Kidney capillary endothelial cell (primary cell): Measurements from ENCODE around the gene ZNF865.

Experiments
- DNase-seq: peaks from one replicate; pipeline ENCODE4 v3.0.0-alpha.2; 2018; ENCODE audit warnings: low spot score

The ZNF865 gene

DNA sequence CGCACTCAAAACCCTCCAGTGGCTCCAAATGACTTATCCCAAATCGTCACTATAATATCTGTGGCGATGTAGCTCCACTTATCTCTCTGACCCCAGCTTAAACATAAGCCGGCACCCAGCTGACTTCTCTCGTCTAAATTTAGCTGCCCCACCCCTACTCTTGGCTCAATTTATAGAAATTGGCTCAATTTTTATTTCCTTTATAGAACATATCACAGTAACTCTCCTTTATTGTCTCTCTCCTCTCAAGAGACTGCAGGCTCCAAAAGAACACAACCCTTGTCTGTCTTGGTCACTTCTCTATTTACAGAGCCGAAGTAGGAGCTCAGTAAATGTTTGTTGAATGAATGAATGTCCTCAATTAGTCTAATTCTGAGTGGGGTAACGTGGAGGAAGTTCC, 18.1 kb downstream of the ZNF865 start:
- no peak for DNase-seq

GRCh38 chr19:55624109-55625003, 18.9 kb downstream of the ZNF865 start, which contains the start of gene ZNF784:
Gene ZNF784, minus strand, starts transcription at chr19:55624566. Its CDS starts 5 bp downstream, at chr19:55624561.
- DNase-seq: peak; percentile 90

- DNase-seq: no peak
Observed at GRCh38 chr19:55625004-55625326, 19.5 kb downstream of the ZNF865 start.

- DNase-seq: no peak
Observed at GRCh38 chr19:55626350-55626749, 20.9 kb downstream of the ZNF865 start.

- DNase-seq: no peak
Observed at GRCh38 chr19:55632463-55632834, 27.0 kb downstream of the ZNF865 start.

DNA sequence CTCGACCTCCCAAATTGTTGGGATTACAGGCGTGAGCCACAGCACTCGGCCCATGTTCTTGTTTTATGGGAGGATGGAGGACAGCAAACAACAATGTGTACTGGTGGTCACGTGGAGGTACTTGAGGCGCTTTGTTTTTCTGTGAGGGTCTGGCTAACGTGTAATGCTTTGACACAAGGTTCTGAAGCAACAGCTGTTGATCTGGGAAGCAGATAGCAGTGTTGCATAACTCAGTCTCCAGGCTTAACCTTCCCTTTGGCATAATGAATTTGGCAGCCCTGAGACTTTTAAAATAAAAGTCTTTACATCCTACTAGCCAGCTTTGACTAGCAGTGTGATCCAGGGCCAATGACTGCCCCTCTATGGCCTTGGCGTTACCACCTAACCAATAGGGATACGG, 28.4 kb downstream of the ZNF865 start:
- DNase-seq: no peak

DNA sequence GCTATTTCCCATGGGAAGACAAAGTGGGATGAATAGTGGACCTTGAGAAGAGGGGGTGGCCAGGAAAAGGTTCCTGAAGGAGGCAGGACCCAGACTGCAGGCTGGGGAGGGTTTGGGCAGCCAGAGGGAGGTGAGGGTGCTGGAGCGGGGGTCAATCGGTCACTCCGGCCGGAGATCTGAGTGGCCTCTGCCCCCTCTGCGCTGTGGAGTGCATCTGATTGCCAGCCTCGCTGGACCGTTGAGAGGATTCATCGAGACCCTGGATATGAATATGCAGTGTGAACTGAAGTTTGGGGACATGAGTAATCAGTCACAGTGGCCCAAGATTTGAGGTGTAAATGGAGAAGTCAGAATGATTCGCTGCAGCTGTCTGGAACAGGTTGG, 29.9 kb downstream of the ZNF865 start:
- DNase-seq: no peak

- no peak for DNase-seq
Observed at GRCh38 chr19:55635856-55636440, 30.5 kb downstream of the ZNF865 start.

DNA sequence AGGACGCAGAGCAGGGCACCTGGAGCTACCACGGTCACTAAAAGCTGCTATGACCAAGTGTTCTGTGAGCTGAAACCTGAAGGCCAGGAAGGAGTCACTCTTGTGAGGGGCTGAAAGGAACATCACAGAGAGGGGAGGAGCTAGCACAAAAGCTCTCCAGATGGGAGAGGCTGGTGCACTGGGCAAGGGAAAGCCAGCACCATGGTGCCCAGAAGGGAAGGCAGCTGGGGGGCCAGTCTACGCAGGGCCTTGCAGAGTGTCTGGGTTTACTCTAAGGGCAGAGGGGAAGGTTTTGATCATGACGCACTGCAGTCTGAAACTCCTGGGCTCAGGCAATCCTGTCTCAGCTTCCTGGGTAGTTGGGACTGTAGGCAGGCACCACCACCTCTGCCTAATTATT, 31.3 kb downstream of the ZNF865 start:
- DNase-seq: no peak

GRCh38 chr19:55637534-55637933, 32.1 kb downstream of the ZNF865 start:
- no peak for DNase-seq

- no peak for DNase-seq
Observed at GRCh38 chr19:55638864-55639359, 33.5 kb downstream of the ZNF865 start.

GRCh38 chr19:55640043-55640576, 34.7 kb downstream of the ZNF865 start:
- no peak for DNase-seq

- no peak for DNase-seq
Observed at GRCh38 chr19:55640577-55641425, 35.4 kb downstream of the ZNF865 start, which contains the start of gene ZNF580. Gene ZNF580, plus strand, starts transcription at chr19:55641002. Its CDS starts 1,507 bp downstream, at chr19:55642509.

GRCh38 chr19:55641426-55642152, 36.1 kb downstream of the ZNF865 start:
- no peak for DNase-seq

- no peak for DNase-seq
Observed at GRCh38 chr19:55642153-55643002, 36.9 kb downstream of the ZNF865 start.

GRCh38 chr19:55643003-55643886, 37.8 kb downstream of the ZNF865 start, which contains the start of gene ZNF581:
Gene ZNF581, plus strand, starts transcription at chr19:55643649. Its CDS starts 923 bp downstream, at chr19:55644572.
- no peak for DNase-seq

GRCh38 chr19:55643887-55644176, 38.4 kb downstream of the ZNF865 start:
- DNase-seq: no peak

GRCh38 chr19:55644191-55644833, 38.9 kb downstream of the ZNF865 start:
- no peak for DNase-seq
